PFSK-1 (cell line): ENCODE results near the gene USPL1.

Source experiments
- FOXP2 ChIP-seq: optimal IDR thresholded peaks from 2 replicates; pipeline ENCODE3; 2011; ENCODE audit warnings: borderline replicate concordance, control low read depth, inconsistent platforms; ENCODE audit not compliant: insufficient read depth; ENCODE audit errors: extremely low read length, extremely low read depth
- POLR2AphosphoS5 ChIP-seq: IDR thresholded peaks from 2 replicates; pipeline ENCODE4 v1.6.1; 2012; ENCODE audit warnings: low read depth, mild to moderate bottlenecking, control low read depth, low read length, moderate library complexity
- SIN3A ChIP-seq: IDR thresholded peaks from 2 replicates; pipeline ENCODE4 v1.6.1; 2012; ENCODE audit warnings: mild to moderate bottlenecking, low read length, moderate library complexity, borderline replicate concordance; ENCODE audit not compliant: insufficient read depth
- TAF1 ChIP-seq: IDR thresholded peaks from 2 replicates; pipeline ENCODE4 v1.6.1; 2012; ENCODE audit warnings: low read length, control low read depth, borderline replicate concordance; ENCODE audit not compliant: insufficient read depth
- TF ChIP-seq, protein P1 (sequence below), 2 experiments: IDR thresholded peaks; 2 replicates each; pipeline versions ENCODE4 v1.6.1 to v1.8.0; 2011 to 2012; ENCODE audit warnings: low read depth in 2 of 2, low read length in 2 of 2, control low read depth in 1 of 2, inconsistent platforms in 1 of 2, mild to moderate bottlenecking in 1 of 2, moderate library complexity in 1 of 2; ENCODE audit not compliant: insufficient read depth in 1 of 2

The USPL1 gene

DNA sequence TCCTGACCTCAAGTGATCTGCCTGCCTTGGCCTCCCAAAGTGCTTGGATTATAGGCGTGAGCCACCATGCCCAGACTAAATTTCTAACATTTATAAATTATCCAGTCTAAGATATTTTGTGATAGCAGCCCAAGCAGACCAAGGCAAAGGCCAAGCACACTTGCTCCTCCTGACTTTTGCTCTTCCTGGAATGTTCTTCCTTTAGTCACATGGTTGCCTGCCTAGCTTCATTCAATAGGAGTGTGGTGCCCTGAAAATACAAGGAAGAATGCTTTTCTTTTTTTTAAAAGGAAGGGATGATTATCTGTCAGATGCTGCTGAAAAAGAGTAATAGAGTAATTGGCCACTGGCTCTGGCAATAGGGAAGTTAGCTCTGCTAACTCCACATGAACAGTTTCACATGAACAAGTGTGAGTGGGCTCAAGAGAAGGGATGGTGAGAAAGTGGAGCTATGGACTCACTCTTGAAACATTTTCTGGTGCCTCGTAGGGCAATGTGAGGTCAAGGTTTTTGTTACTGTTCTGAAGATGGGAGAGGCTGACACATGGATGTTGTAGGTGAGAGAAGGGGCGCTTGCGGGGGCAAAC, 47.1 kb downstream of the USPL1 start:
- TF ChIP-seq POLR2AphosphoS5 (no peak), FOXP2 (no peak), TAF1 (no peak), SIN3A (no peak)
- TF ChIP-seq, protein P1, sequence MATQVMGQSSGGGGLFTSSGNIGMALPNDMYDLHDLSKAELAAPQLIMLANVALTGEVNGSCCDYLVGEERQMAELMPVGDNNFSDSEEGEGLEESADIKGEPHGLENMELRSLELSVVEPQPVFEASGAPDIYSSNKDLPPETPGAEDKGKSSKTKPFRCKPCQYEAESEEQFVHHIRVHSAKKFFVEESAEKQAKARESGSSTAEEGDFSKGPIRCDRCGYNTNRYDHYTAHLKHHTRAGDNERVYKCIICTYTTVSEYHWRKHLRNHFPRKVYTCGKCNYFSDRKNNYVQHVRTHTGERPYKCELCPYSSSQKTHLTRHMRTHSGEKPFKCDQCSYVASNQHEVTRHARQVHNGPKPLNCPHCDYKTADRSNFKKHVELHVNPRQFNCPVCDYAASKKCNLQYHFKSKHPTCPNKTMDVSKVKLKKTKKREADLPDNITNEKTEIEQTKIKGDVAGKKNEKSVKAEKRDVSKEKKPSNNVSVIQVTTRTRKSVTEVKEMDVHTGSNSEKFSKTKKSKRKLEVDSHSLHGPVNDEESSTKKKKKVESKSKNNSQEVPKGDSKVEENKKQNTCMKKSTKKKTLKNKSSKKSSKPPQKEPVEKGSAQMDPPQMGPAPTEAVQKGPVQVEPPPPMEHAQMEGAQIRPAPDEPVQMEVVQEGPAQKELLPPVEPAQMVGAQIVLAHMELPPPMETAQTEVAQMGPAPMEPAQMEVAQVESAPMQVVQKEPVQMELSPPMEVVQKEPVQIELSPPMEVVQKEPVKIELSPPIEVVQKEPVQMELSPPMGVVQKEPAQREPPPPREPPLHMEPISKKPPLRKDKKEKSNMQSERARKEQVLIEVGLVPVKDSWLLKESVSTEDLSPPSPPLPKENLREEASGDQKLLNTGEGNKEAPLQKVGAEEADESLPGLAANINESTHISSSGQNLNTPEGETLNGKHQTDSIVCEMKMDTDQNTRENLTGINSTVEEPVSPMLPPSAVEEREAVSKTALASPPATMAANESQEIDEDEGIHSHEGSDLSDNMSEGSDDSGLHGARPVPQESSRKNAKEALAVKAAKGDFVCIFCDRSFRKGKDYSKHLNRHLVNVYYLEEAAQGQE (IDR thresholded peaks at IDR 0.05; ENCODE audit: insufficient read depth in 1 of 2, low read depth in 2 of 2, low read length in 2 of 2): no peak

DNA sequence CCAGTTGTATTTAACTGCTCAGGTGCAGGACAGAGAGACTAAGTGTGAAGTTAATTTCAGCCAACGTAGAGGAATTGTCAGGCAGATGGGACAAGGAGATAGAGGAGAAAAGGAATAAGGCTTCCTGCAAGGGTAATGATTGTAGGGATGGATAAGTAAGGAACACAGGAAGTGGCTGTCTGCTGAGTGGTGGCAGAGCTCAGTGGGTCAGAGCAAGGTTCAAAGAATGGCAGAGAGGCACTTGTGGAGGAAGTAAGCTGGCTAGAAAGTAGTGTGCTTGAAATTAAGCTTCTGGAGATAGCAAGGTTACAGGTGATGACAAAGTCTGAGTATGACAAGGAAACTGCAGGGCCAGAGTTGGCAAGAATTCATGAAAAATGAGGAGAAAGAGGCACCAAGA, 47.9 kb downstream of the USPL1 start:
- TF ChIP-seq POLR2AphosphoS5 (no peak), TAF1 (no peak), SIN3A (no peak), FOXP2 (no peak)

DNA sequence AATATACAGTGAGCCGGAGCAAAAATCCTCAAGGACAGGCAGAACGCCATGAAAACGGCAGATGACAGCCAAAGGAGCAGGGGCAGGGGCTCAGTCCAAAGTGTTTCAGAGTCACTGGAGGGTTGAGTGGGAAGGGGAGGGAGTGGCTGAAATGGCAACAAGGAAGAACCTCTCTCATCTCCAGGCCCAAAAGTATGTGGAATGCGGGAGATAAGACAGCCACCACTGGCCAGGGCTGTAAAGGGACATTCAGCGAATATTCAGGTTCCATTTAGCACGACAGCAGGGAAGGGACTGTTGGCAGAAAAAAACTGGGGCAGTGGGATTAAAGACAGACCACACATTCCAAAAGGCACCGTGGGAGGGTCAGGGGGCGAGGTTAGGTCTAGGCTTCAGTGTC, 48.4 kb downstream of the USPL1 start:
- TF ChIP-seq TAF1 (no peak), SIN3A (no peak), FOXP2 (no peak), POLR2AphosphoS5 (no peak)
- TF ChIP-seq, protein P1 (IDR thresholded peaks at IDR 0.05; ENCODE audit: insufficient read depth in 1 of 2, low read depth in 2 of 2, low read length in 2 of 2): no peak

DNA sequence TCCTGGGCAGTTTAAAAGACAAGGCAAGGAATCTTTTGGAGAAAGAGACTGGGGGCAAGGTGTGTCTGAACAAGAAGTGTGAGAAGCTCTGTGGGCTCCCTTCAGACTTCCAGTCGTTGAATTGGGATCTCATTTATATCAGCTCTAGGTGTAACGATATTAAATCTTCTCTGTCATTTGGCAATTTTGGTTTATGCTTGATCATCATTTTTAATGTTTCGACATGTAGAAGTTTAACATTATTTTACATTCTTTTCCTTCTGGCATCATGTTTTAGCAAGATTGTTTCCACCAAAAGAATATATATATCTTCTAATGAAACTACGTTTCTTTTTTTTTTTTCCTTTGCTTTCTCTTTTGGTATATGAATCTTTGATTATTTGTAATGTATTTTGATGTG, 49.3 kb downstream of the USPL1 start:
- TF ChIP-seq TAF1 (no peak), FOXP2 (no peak), POLR2AphosphoS5 (no peak), SIN3A (no peak)
- TF ChIP-seq, protein P1 (IDR thresholded peaks at IDR 0.05; ENCODE audit: insufficient read depth in 1 of 2, low read depth in 2 of 2, low read length in 2 of 2): no peak

DNA sequence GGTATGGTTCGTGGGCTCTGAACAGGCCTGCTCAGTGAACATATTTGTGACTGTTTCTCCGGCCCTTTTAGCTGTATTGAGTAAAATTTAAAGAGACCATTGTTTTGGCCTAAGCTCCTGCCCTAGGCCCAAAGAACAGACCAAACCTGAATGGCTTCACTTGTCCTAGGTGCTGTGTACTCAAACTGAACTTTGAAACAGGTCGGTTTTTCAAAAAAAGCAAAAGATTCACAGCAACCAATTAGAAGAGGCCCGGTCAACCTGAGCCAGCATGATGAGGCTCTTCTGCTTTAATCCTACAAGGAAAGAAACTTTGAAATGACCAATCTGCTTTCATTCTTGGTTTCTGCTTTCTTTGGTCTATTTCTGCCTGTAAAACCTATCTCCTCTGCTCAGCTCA, 50.6 kb downstream of the USPL1 start:
- TF ChIP-seq TAF1: no peak
- no peak for TF ChIP-seq POLR2AphosphoS5
- TF ChIP-seq SIN3A: no peak
- TF ChIP-seq FOXP2: no peak
- TF ChIP-seq, protein P1 (IDR thresholded peaks at IDR 0.05; ENCODE audit: insufficient read depth in 1 of 2, low read depth in 2 of 2, low read length in 2 of 2): no peak
